Measurements from ENCODE around the gene MMP13.

DNA sequence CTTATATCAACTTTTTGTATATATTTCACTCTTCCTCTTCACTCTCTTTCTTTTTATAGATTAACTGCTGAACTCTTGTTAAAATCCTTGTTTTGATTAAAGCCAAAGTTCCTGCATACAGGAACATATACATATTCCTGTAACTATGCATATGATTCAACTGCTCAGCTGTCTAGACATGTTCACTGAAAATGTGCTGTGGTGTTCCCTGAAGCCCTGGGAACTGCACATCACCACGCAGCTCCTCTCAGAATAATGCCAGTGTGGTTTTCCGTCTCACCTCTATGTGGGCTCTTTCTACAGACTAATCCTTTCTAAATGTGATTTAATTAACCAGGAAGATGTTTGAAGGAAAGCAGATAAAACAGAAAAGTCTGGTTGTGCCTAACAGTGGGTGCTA lies 55.2 kb downstream of the MMP13 start:
- no peak for TF ChIP-seq EZH2 (IDR thresholded peaks at IDR 0.05; ENCODE audit: borderline replicate concordance, low read depth, low read length, severe bottlenecking)
- TF ChIP-seq JUN (IDR thresholded peaks at IDR 0.05; ENCODE audit: borderline replicate concordance, insufficient read depth, insufficient read length, low read depth) = no peak
- no peak for TF ChIP-seq FOS (IDR thresholded peaks at IDR 0.05; ENCODE audit: borderline replicate concordance, insufficient read depth, low read length)
- TF ChIP-seq MYC (IDR thresholded peaks at IDR 0.05; ENCODE audit: low read depth, low read length) = no peak

All from endothelial cell of umbilical vein (primary cell).